ENCODE data around the gene CEBPA. TPM values are rescaled to one million over a fixed set of nuclear protein-coding genes. Genes with fewer than 3 reads are reported as not detected.
"Not testable (repeated sequence)": the region's sequence is repeated elsewhere in the genome, so short reads cannot be mapped to it uniquely, and the experiment has no call there.

Gene CEBPA
- total and polyA plus RNA-seq, 2 donors, result 10.4 to 10.8 TPM

GRCh38 chr19:33339016-33339984 lies 37.0 kb upstream of the CEBPA start:
- H3K27ac ChIP-seq (ENCODE audit: low read depth), result no peak overlapping the region
- WGBS, result 78% methylated on average over 8 of the region's 8 CpGs

GRCh38 chr19:33335446-33335845 lies 33.1 kb upstream of the CEBPA start:
- H3K4me1 ChIP-seq (ENCODE audit: insufficient read depth), result no peaks in the 10 kb centered on the region
- 82% methylated on average over 5 of the region's 5 CpGs for WGBS
- DNase-seq (ENCODE audit: extremely low spot score), result no peak
- H3K4me3 ChIP-seq (ENCODE audit: low read depth, low read length), result no peak overlapping the region
- H3K36me3 ChIP-seq (ENCODE audit: insufficient read depth), result no peaks in the 10 kb centered on the region
- H3K27ac ChIP-seq (ENCODE audit: low read depth), result no peak overlapping the region

More at GRCh38 chr19:33339016-33339984, 37.0 kb upstream of the CEBPA start:
- no peaks in the 10 kb centered on the region for H3K4me1 ChIP-seq (ENCODE audit: insufficient read depth)
- H3K36me3 ChIP-seq (ENCODE audit: insufficient read depth), result no peaks in the 10 kb centered on the region
- H3K4me3 ChIP-seq (ENCODE audit: low read depth, low read length), result no peak overlapping the region
- no peak for DNase-seq (ENCODE audit: extremely low spot score)

- Histone ChIP-seq H3K4me1 (ENCODE audit: insufficient read depth) (no peaks in the 10 kb centered on the region), H3K27ac (ENCODE audit: low read depth) (no peak overlapping the region), H3K36me3 (ENCODE audit: insufficient read depth) (no peaks in the 10 kb centered on the region), H3K4me3 (ENCODE audit: low read depth, low read length) (no peak overlapping the region)
- WGBS, result 93% methylated on average over 3 of the region's 3 CpGs
- no peak for DNase-seq (ENCODE audit: extremely low spot score)
Measured at GRCh38 chr19:33334271-33334670, 31.9 kb upstream of the CEBPA start.

DNA sequence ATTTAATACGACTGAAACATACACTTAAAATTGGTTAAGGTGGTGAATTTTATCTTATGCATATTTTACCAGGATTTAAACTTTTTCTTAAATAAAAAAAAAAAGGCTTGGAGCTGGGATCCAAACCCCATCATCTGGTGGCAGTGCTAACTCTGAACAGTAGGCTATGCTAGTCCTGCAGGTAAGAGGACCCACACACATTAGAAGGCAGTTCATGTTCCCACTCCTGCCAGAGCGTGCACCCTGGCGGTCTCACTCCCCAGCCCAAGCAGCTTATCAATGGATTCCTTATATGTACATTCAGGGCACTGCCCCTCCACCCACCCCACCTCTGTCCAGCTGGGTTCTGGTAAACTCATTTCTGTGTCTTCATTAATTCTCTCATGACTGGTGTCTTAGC lies 31.3 kb upstream of the CEBPA start:
- DNase-seq (ENCODE audit: extremely low spot score), result no peak
- no peaks in the 10 kb centered on the region for H3K36me3 ChIP-seq (ENCODE audit: insufficient read depth)
- H3K27ac ChIP-seq (ENCODE audit: low read depth), result no peak overlapping the region
- H3K4me3 ChIP-seq (ENCODE audit: low read depth, low read length), result no peak overlapping the region
- 88% methylated on average over 3 of the region's 3 CpGs for WGBS
- H3K4me1 ChIP-seq (ENCODE audit: insufficient read depth), result no peaks in the 10 kb centered on the region

- 95% methylated on average over 4 of the region's 4 CpGs for WGBS
- Histone ChIP-seq H3K4me3 (ENCODE audit: low read depth, low read length) (no peak overlapping the region), H3K4me1 (ENCODE audit: insufficient read depth) (no peaks in the 10 kb centered on the region), H3K36me3 (ENCODE audit: insufficient read depth) (no peaks in the 10 kb centered on the region), H3K27ac (ENCODE audit: low read depth) (no peak overlapping the region)
- DNase-seq (ENCODE audit: extremely low spot score), result no peak
Measured at GRCh38 chr19:33333151-33333550, 30.8 kb upstream of the CEBPA start.

DNA sequence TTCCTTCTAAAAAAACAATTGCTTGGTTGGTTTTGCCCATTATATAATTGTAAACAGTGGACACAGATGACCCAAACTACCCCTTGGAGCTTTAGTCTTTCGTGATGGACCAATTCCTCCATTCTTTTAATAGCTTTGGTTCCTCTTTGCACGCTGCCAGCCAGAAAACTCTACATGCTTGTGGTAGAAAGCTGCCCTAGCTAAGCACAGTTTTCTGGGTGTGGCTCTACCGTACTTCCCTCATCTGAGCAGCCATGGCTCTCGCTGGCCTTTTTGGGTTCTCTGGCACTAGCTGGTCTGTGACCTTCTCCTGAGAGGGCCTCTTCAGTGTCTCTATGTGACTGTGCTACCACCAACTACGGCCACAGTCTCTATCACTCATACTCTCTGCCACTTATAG lies 29.9 kb upstream of the CEBPA start:
- H3K36me3 ChIP-seq (ENCODE audit: insufficient read depth), result no peaks in the 10 kb centered on the region
- no peak overlapping the region for H3K27ac ChIP-seq (ENCODE audit: low read depth)
- no peaks in the 10 kb centered on the region for H3K4me1 ChIP-seq (ENCODE audit: insufficient read depth)
- no peak for DNase-seq (ENCODE audit: extremely low spot score)
- no peak overlapping the region for H3K4me3 ChIP-seq (ENCODE audit: low read depth, low read length)
- 77% methylated on average over 5 of the region's 5 CpGs for WGBS

GRCh38 chr19:33329736-33330135 lies 27.4 kb upstream of the CEBPA start:
- Histone ChIP-seq H3K27ac (ENCODE audit: low read depth) (no peak overlapping the region), H3K4me3 (ENCODE audit: low read depth, low read length) (no peak overlapping the region), H3K4me1 (ENCODE audit: insufficient read depth) (no peaks in the 10 kb centered on the region), H3K36me3 (ENCODE audit: insufficient read depth) (no peaks in the 10 kb centered on the region)
- no peak for DNase-seq (ENCODE audit: extremely low spot score)
- 68% methylated on average over 4 of the region's 4 CpGs for WGBS

DNA sequence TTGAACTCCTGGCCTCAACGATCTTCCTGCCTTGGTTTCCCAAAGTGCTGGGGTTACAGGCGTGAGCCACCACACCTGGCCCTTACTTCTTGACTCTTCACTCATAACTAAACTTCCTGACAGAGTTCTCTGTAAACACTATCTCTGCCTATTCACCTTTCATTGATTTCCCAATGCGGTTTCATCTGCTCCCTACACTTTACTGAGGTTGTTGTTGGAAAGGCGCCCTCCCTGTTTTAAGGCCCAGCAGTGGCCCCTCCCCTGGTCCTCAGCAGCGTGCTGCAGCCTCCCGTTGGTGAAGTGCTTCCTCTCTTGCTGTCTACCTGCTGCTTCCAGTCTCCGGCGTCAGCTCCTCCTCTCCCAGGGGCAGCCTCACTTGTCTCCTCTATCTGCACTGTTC lies 26.7 kb upstream of the CEBPA start:
- Histone ChIP-seq H3K36me3 (ENCODE audit: insufficient read depth) (no peaks in the 10 kb centered on the region), H3K27ac (ENCODE audit: low read depth) (no peak overlapping the region), H3K4me1 (ENCODE audit: insufficient read depth) (no peaks in the 10 kb centered on the region), H3K4me3 (ENCODE audit: low read depth, low read length) (no peak overlapping the region)
- 65% methylated on average over 8 of the region's 8 CpGs for WGBS
- no peak for DNase-seq (ENCODE audit: extremely low spot score)

DNA sequence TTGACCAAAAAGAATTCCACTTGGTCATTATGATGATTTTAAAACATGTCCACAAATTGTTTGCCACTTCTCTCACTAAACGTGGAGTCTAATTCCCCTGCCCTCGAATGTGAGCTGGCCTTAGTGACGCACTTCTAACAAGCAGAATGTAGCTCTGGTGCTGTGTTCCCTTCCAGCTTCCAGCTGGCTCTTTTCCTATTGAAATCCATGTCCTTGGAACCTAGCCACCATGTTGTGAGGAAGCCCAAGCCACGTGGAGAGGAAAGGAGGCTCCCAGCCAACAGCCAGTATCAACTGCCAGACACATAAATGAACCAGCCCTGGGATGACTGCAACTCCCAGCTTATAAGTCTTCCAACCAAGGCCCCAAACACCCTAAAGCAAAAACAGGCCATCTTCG lies 23.6 kb upstream of the CEBPA start:
- H3K27ac ChIP-seq (ENCODE audit: low read depth), result no peak overlapping the region
- no peaks in the 10 kb centered on the region for H3K36me3 ChIP-seq (ENCODE audit: insufficient read depth)
- H3K4me3 ChIP-seq (ENCODE audit: low read depth, low read length), result no peak overlapping the region
- WGBS, result 40% methylated on average over 5 of the region's 5 CpGs
- no peak for DNase-seq (ENCODE audit: extremely low spot score)
- no peaks in the 10 kb centered on the region for H3K4me1 ChIP-seq (ENCODE audit: insufficient read depth)

DNA sequence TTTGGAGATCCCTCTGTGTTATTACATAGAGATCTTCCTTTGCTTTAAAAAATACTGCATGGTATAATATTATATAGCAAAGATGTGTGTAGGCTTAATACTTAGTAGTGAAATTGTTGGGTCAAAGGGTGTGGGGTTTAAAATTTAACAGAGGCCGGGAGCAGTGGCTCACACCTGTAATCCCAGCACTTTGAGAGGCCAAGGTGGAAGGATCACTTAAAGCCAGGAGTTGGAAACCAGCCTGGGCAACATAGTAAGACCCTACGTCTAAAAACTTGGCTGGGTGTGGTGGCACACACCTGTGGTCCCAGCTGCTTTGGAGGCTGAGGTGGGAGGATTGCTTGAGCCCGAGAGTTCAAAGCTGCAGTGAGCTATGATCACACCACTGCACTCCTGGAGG lies 22.3 kb upstream of the CEBPA start:
- no peaks in the 10 kb centered on the region for H3K36me3 ChIP-seq (ENCODE audit: insufficient read depth)
- H3K4me3 ChIP-seq (ENCODE audit: low read depth, low read length), result no peak overlapping the region
- DNase-seq (ENCODE audit: extremely low spot score), result no peak
- 79% methylated on average over 3 of the region's 3 CpGs for WGBS
- no peak overlapping the region for H3K27ac ChIP-seq (ENCODE audit: low read depth)
- H3K4me1 ChIP-seq (ENCODE audit: insufficient read depth), result no peaks in the 10 kb centered on the region

DNA sequence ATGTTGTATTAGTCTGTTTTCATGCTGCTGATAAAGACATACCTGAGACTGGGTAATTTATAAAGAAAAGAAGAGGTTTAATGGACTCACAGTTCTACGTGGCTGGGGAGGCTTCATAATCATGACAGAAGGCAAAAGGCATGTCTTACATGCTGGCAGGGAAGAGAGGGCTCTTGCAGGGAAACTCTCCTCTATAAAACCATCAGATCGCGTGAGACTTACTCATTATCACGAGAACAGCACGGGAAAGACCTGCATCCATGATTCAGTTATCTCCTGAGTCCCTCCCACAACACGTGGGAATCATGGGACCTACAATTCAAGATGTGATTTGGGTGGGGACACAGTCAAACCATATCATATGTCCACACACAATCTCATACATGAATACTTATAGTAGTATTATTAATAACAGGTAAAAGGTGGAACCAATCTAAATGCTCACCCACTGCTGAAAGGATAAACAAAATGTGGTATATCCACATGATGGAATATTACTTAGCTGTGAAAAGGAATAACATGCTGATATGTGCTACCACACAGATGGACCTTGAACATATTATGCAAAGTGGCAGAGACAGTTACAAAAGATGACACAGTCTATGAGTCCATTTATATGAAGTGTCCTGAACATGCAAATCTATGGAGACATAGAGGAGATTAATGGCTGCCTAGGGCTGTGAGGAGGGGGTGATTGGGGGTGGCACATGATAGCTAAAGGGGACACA lies 20.9 kb upstream of the CEBPA start:
- DNase-seq (ENCODE audit: extremely low spot score), result no peak
- Histone ChIP-seq H3K4me1 (ENCODE audit: insufficient read depth) (no peaks in the 10 kb centered on the region), H3K27ac (ENCODE audit: low read depth) (no peak overlapping the region), H3K4me3 (ENCODE audit: low read depth, low read length) (no peak overlapping the region), H3K36me3 (ENCODE audit: insufficient read depth) (no peaks in the 10 kb centered on the region)
- WGBS, result 80% methylated on average over 6 of the region's 6 CpGs

DNA sequence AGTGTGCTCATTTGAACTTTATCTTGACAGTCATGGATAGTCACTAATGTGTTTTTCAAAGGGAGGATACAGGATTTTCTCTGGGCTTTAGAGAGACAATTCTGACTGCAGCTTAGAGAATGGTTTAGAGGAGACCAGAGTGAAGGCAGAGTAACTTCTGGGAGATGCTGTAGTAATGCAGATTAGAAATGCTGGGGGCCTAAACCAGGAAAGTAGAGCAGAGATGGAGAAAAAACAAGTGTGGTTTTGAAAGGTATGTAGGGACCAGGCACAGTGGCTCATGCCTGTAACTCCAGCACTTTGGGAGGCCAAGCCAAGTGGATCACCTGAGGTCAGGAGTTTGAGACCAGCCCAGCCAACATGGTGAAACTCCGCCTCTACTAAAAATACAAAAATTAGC lies 18.3 kb upstream of the CEBPA start:
- 100% methylated on average over 1 of the region's 1 CpG for WGBS
- Histone ChIP-seq H3K27ac (ENCODE audit: low read depth) (no peak overlapping the region), H3K4me1 (ENCODE audit: insufficient read depth) (no peaks in the 10 kb centered on the region), H3K4me3 (ENCODE audit: low read depth, low read length) (no peak overlapping the region), H3K36me3 (ENCODE audit: insufficient read depth) (no peaks in the 10 kb centered on the region)
- DNase-seq (ENCODE audit: extremely low spot score), result no peak

- not testable (repeated sequence) for DNase-seq (ENCODE audit: extremely low spot score); H3K36me3 ChIP-seq (ENCODE audit: insufficient read depth); H3K4me1 ChIP-seq (ENCODE audit: insufficient read depth); H3K4me3 ChIP-seq (ENCODE audit: low read depth, low read length); H3K27ac ChIP-seq (ENCODE audit: low read depth)
- WGBS, result 94% methylated on average over 4 of the region's 4 CpGs
Measured at GRCh38 chr19:33317991-33318390, 15.7 kb upstream of the CEBPA start.

GRCh38 chr19:33317517-33317916 lies 15.2 kb upstream of the CEBPA start:
- H3K4me1 ChIP-seq (ENCODE audit: insufficient read depth), result no peaks in the 10 kb centered on the region
- H3K27ac ChIP-seq (ENCODE audit: low read depth), result no peak overlapping the region
- H3K4me3 ChIP-seq (ENCODE audit: low read depth, low read length), result no peak overlapping the region
- 95% methylated on average over 5 of the region's 5 CpGs for WGBS
- no peaks in the 10 kb centered on the region for H3K36me3 ChIP-seq (ENCODE audit: insufficient read depth)
- DNase-seq (ENCODE audit: extremely low spot score), result no peak

All from urinary bladder (tissue), 4 donors.